ENCODE measurements around the gene SLC23A2. TPM values are rescaled to one million over a fixed set of nuclear protein-coding genes. Genes with fewer than 3 reads are reported as not detected.

The SLC23A2 gene
- total RNA-seq, 4 donors from 2014 or later, result 9.6 to 17.0 (median 13.5) TPM

DNA sequence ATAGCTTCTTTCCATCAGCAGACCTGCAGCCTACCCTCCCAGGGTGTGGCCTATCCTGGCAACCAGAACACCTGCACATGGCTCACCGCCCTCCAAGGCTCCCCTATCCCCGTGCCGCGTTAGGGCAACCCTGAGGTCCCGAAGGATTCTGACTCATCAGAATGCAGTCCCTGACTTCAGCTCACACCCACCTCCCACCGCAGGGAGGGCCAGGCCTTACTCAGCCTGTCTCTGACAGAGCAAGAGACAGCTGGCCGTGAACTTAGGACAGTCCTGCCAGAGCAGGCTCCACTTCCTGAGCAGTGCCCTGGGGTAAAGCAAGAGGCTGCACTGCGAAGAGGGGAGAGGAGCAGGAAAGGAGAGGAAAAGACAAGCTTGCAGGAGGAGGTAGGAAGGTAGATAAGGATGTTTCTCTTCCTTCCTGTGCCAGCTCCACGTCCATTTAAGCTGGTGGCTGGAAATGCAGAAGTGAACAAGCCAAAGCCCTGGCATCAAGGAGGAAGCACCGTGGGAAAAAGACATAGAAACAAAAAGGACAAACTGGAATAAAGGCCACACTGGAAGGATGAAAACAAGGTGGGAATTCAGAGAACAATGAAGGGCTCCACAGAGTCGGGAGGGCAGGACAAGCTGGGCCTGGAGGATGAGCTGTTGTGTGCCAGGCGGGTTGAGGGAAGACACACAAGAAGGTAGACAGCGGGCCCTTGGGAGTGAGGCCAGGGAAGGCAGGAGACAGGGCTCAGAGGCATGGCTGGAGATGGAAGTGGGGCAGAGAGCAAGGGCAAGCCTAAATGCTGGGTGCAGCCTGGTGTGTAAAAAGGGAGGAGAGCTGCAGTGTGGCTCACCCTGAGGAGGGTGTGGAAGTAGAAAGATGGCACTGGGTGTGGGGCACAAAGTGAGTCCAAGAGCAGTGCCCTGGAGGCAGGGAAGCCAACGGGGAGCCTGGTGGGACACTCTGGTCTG lies 102.7 kb downstream of the SLC23A2 start:
- TF ChIP-seq, protein P1, sequence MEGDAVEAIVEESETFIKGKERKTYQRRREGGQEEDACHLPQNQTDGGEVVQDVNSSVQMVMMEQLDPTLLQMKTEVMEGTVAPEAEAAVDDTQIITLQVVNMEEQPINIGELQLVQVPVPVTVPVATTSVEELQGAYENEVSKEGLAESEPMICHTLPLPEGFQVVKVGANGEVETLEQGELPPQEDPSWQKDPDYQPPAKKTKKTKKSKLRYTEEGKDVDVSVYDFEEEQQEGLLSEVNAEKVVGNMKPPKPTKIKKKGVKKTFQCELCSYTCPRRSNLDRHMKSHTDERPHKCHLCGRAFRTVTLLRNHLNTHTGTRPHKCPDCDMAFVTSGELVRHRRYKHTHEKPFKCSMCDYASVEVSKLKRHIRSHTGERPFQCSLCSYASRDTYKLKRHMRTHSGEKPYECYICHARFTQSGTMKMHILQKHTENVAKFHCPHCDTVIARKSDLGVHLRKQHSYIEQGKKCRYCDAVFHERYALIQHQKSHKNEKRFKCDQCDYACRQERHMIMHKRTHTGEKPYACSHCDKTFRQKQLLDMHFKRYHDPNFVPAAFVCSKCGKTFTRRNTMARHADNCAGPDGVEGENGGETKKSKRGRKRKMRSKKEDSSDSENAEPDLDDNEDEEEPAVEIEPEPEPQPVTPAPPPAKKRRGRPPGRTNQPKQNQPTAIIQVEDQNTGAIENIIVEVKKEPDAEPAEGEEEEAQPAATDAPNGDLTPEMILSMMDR (IDR thresholded peaks at IDR 0.05; ENCODE audit: low read depth), result no peak

DNA sequence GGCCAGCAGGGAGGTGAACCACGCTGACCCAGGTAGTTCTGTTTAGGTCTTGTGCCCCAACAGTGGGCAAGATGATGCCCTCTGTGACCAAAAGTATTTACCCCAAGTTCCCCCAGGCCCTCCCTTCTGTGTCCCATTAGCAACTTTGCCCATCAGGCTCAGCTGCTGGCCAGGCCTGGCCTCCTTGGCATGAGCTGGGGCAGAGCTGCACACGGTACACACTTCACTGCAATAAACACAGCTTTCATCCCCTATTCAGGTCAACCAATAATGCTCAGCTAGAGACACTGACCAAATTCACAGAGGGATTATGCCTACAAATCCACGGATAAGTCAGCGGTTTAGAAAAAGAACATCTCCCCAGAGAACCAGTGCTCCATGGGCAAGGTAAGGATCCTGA lies 103.7 kb downstream of the SLC23A2 start:
- TF ChIP-seq, protein P1 (IDR thresholded peaks at IDR 0.05; ENCODE audit: low read depth), result no peak

DNA sequence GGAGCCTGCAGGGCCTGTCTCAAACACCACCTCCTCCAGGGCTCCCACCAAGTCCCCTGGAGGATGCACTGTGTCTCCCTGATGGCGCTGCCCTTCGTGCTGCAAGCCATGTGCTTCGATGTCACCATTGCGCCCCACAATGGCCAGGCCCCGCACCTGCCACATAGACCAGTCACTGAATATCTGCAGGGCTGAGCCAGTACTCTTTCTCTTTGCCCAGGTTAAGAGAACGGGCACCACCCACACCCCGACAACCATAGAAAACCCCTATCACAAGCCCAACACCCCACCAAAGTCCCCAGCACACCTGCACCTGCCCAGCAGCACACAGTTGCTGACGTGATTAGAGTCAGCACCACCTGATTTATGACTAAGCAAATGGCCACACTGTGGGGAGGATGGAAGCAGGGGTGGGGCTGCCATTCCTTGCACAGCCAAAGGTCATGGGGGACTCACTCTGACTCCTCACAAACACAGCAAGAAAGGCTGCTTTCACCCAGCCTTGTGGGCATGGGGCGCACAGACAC lies 104.3 kb downstream of the SLC23A2 start:
- TF ChIP-seq, protein P1 (IDR thresholded peaks at IDR 0.05; ENCODE audit: low read depth), result no peak

DNA sequence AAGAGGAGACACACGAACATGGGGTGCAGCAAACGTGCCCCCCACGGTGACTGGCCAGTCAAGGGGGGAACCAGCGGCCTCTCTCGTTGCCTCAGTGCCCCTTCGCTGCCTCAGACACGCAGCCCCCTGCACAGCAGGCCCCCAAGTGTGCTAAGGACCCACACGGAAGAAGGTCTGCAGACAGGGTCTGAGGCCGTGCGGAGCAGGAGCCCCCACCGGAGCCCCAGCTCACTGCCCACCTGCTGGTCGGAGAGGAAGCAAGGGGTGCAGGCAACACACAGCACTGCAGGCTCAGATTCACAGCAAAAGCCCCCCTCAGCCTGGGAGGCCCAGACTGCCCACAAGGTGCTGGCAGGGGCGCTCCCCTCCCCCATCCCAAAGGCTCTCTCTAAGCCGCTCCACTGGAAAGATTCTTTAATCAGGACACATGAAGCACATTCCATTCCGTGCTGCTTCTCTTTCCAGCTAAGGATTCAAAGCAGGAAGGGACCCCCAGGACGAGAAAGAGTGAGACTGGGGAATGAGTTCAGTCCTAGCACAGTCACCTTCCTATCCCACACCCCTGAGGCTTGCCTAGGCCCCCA lies 105.1 kb downstream of the SLC23A2 start:
- TF ChIP-seq, protein P1 (IDR thresholded peaks at IDR 0.05; ENCODE audit: low read depth), result no peak

DNA sequence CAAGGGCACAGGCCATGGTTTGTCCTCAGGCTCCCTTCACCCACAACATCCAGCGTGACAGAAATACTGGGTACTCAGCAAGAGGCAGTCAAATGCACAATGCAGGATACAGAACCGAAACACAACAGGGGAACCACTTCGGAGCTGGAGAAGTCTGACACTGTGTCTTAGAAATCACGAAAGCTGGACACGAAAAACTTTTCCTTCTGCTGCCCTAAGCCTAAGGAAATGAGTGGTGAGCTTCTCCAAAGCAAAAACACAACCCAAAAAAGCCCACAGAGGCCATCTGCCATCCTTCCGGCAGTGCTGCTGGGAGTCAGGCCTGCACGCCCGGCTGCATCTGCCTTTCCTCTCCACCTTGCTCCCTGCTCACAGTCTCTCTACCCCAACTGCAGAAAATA lies 106.3 kb downstream of the SLC23A2 start:
- TF ChIP-seq, protein P1 (IDR thresholded peaks at IDR 0.05; ENCODE audit: low read depth), result no peak

DNA sequence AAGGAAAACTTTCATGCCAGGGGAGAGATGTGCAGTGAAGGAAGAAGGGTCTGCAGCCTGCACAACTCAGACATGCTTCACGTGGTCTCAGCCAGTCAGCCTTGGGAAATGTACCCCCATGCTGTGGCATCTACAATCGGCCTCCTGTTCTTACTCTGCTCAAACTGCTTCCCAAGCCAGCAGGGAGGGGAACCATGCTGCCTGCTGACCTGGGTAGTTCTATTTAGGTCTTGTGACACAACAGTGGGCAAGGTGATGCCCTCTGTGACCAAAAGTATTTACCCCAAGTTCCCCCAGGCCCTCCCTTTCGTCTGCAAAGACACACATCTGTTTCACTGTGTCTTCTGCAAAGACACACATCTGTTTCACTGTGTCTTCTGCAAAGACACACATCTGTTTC lies 106.9 kb downstream of the SLC23A2 start:
- TF ChIP-seq, protein P1 (IDR thresholded peaks at IDR 0.05; ENCODE audit: low read depth), result no peak

DNA sequence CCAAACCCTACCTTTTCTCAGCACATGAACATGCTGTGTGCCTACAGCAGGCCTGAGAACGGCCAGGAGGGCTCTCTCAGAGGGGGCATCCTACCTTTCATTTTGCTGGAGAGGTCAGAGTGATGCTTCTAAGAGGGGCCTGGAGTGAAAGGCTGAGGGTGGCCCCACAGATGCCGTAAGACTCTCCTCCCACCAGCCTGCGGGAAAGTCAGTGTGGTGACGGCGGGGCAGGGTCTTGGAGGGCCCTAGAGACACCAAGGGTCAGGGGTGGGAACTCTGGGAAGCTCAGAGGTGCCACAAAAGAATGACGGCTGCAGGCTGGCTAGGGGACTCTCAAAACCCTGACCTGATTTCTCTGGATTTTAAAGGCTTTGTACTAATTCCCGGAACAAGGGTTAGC lies 107.6 kb downstream of the SLC23A2 start:
- TF ChIP-seq, protein P1 (IDR thresholded peaks at IDR 0.05; ENCODE audit: low read depth), result no peak

Data from subcutaneous adipose tissue (tissue), 4 donors.